ENCODE results near the gene CLBA1. TPM values are rescaled to one million over a fixed set of nuclear protein-coding genes. Genes with fewer than 3 reads are reported as not detected.

CLBA1 gene
- total RNA-seq, 1 donor from 2014 or later = 4.5 TPM

- TF ChIP-seq CTCF (conservative IDR thresholded peaks at IDR 0.05; ENCODE audit: low read depth, low read length) = no peak
- no peak overlapping the region for H3K4me3 ChIP-seq (ENCODE audit: low read depth, low read length)
- no peak for DNase-seq (ENCODE audit: low read depth)
Observed at GRCh38 chr14:104954746-104955395, 30.7 kb upstream of the CLBA1 start.

- TF ChIP-seq CTCF (conservative IDR thresholded peaks at IDR 0.05; ENCODE audit: low read depth, low read length) = no peak
- no peak for DNase-seq (ENCODE audit: low read depth)
- H3K4me3 ChIP-seq (ENCODE audit: low read depth, low read length) = no peak overlapping the region
Observed at GRCh38 chr14:104955396-104955770, 30.2 kb upstream of the CLBA1 start.

GRCh38 chr14:104956290-104956890 lies 29.2 kb upstream of the CLBA1 start:
- DNase-seq (ENCODE audit: low read depth) = no peak
- no peak for TF ChIP-seq CTCF (conservative IDR thresholded peaks at IDR 0.05; ENCODE audit: low read depth, low read length)

GRCh38 chr14:104957146-104958113 lies 28.2 kb upstream of the CLBA1 start:
- DNase-seq (ENCODE audit: low read depth) = no peak

More at GRCh38 chr14:104956290-104956890, 29.2 kb upstream of the CLBA1 start:
- H3K4me3 ChIP-seq (ENCODE audit: low read depth, low read length) = no peak overlapping the region

GRCh38 chr14:104964546-104964945 lies 21.0 kb upstream of the CLBA1 start:
- no peak overlapping the region for H3K4me3 ChIP-seq (ENCODE audit: low read depth, low read length)
- DNase-seq (ENCODE audit: low read depth) = no peak
- no peak for TF ChIP-seq CTCF (conservative IDR thresholded peaks at IDR 0.05; ENCODE audit: low read depth, low read length)

More at GRCh38 chr14:104957146-104958113, 28.2 kb upstream of the CLBA1 start:
- no peak for TF ChIP-seq CTCF (conservative IDR thresholded peaks at IDR 0.05; ENCODE audit: low read depth, low read length)
- no peak overlapping the region for H3K4me3 ChIP-seq (ENCODE audit: low read depth, low read length)

GRCh38 chr14:104965561-104966231 lies 19.9 kb upstream of the CLBA1 start:
- no peak for DNase-seq (ENCODE audit: low read depth)
- H3K4me3 ChIP-seq (ENCODE audit: low read depth, low read length) = no peak overlapping the region
- no peak for TF ChIP-seq CTCF (conservative IDR thresholded peaks at IDR 0.05; ENCODE audit: low read depth, low read length)

Measured in epithelial cell of proximal tubule (primary cell).